ENCODE measurements around the gene KY.
A peak's percentile ranks its signal among the peaks of the same experiment; 100 is the strongest.

KY gene

GRCh38 chr3:134617608-134618477, 33.0 kb downstream of the KY start:
- DNase-seq, result no peak

- DNase-seq, result no peak
Measured at GRCh38 chr3:134615743-134616142, 35.1 kb downstream of the KY start.

GRCh38 chr3:134614955-134615354, 35.9 kb downstream of the KY start:
- no peak for DNase-seq

- DNase-seq, result no peak
Measured at GRCh38 chr3:134613006-134613520, 37.8 kb downstream of the KY start.

- DNase-seq, result no peak
Measured at GRCh38 chr3:134611516-134611915, 39.3 kb downstream of the KY start.

- DNase-seq, result no peak
Measured at GRCh38 chr3:134610432-134611385, 40.1 kb downstream of the KY start.

GRCh38 chr3:134609821-134610431, 40.9 kb downstream of the KY start:
- peak; percentile 41 for DNase-seq

- no peak for DNase-seq
Measured at GRCh38 chr3:134608771-134609435, 41.9 kb downstream of the KY start.

GRCh38 chr3:134608023-134608770, 42.6 kb downstream of the KY start:
- no peak for DNase-seq

GRCh38 chr3:134607054-134608022, 43.5 kb downstream of the KY start:
- no peak for DNase-seq

GRCh38 chr3:134606033-134607025, 44.5 kb downstream of the KY start:
- DNase-seq, result no peak

- no peak for DNase-seq
Measured at GRCh38 chr3:134605556-134605955, 45.3 kb downstream of the KY start.

- no peak for DNase-seq
Measured at GRCh38 chr3:134603956-134604355, 46.9 kb downstream of the KY start.

- DNase-seq, result no peak
Measured at GRCh38 chr3:134603480-134603879, 47.3 kb downstream of the KY start.

GRCh38 chr3:134602440-134602814, 48.4 kb downstream of the KY start:
- DNase-seq, result no peak

- no peak for DNase-seq
Measured at GRCh38 chr3:134601539-134602439, 49.0 kb downstream of the KY start.

- DNase-seq, result peak; percentile 20
Measured at GRCh38 chr3:134600685-134601463, 49.9 kb downstream of the KY start.

Measured in NCI-H2029 (cell line).